ENCODE data around the gene GPRC5C.

DNA sequence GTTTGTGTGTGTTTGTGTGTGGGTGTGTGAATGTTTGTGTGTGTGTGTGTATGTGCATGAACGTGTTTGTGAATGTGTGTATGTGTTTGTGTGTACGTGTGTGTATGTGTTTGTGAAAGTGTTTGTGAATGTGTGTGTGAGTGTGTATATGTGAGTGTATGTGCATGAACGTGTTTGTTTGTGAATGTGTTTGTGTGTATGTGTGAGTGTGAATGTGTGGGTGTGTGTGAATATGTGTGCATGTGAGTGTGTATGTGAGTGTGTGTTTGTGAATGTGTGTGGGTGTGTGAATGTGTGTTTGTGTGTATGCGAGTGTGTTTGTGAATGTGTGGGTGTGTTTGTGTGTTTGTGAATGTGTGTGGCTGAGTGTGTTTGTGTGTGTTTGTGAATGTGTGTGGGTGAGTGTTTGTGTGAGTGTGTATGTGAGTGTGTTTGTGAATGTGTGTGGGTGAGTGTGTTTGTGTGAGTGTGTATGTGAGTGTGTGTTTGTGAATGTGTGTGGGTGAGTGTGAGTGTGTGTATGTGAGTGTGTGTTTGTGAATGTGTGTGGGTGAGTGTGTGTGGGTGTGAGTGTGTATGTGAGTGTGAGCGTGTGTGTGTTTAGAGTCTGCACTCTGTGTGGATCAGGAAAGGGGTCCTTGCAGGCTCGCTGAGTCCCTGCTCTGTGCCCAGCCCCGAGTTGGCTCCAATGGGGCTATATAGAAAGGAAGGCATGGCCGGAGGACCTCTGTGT lies 33.7 kb downstream of the GPRC5C start:
- TF ChIP-seq, protein P1, sequence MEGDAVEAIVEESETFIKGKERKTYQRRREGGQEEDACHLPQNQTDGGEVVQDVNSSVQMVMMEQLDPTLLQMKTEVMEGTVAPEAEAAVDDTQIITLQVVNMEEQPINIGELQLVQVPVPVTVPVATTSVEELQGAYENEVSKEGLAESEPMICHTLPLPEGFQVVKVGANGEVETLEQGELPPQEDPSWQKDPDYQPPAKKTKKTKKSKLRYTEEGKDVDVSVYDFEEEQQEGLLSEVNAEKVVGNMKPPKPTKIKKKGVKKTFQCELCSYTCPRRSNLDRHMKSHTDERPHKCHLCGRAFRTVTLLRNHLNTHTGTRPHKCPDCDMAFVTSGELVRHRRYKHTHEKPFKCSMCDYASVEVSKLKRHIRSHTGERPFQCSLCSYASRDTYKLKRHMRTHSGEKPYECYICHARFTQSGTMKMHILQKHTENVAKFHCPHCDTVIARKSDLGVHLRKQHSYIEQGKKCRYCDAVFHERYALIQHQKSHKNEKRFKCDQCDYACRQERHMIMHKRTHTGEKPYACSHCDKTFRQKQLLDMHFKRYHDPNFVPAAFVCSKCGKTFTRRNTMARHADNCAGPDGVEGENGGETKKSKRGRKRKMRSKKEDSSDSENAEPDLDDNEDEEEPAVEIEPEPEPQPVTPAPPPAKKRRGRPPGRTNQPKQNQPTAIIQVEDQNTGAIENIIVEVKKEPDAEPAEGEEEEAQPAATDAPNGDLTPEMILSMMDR (IDR thresholded peaks at IDR 0.05; ENCODE audit: borderline replicate concordance, extremely low read depth, low read length, poor library complexity, severe bottlenecking) = no peak
- TF ChIP-seq EZH2 (IDR thresholded peaks at IDR 0.05; ENCODE audit: borderline replicate concordance, low read depth, low read length, severe bottlenecking) = no peak

All from DND-41 (cell line).